ENCODE results near the gene CCDC154. TPM values are rescaled to one million over a fixed set of nuclear protein-coding genes. Genes with fewer than 3 reads are reported as not detected.

Gene CCDC154
- total RNA-seq, 1 donor from 2014 or later = under 0.01 TPM

- no peaks in the 10 kb centered on the region for H3K27me3 ChIP-seq (ENCODE audit: control insufficient read depth, insufficient read depth, low read length)
- H3K36me3 ChIP-seq (ENCODE audit: control insufficient read depth, insufficient read depth, low read length) = no peaks in the 10 kb centered on the region
- peak within 1 kb of the TSS; percentile 63 for H3K4me3 ChIP-seq (ENCODE audit: low read depth, low read length)
- no peak for TF ChIP-seq CTCF (IDR thresholded peaks at IDR 0.05; ENCODE audit: insufficient read depth, low read length, severe bottlenecking)
- FAIRE-seq = no peak
- DNase-seq (ENCODE audit: low read depth) = peak; percentile 49
These were observed 30.6 kb upstream of the CCDC154 start, which contains the start of gene CLCN7 for GRCh38 chr16:1474796-1475551. TSS of gene CLCN7 (minus strand) at chr16:1475028. CDS start at chr16:1474974, 54 bp downstream.

GRCh38 chr16:1474082-1474795 is 29.9 kb upstream of the CCDC154 start:
- FAIRE-seq (no peak), DNase-seq (ENCODE audit: low read depth) (no peak)
- Histone ChIP-seq H3K36me3 (ENCODE audit: control insufficient read depth, insufficient read depth, low read length) (no peaks in the 10 kb centered on the region), H3K27me3 (ENCODE audit: control insufficient read depth, insufficient read depth, low read length) (no peaks in the 10 kb centered on the region), H3K4me3 (ENCODE audit: low read depth, low read length) (peak overlapping the region; percentile 63)
- TF ChIP-seq CTCF (IDR thresholded peaks at IDR 0.05; ENCODE audit: insufficient read depth, low read length, severe bottlenecking) = no peak

DNA sequence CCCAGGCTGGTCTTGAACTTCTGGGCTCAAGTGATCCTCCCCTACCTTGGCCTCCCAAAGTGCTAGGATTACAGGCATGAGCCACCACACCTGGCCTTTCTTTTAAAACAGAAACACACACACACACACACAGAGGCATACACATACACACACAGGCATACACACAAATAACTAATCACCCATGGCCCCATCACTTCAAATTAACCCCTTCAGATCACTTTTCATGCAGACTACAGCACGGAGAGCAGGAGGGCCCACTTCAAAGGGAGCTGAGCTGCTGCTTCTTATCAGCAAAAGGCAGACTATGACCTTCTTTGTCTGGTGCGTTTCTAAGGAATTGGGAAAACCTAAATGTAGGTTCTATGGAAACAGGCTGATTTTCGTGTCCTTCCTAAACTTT is 28.6 kb upstream of the CCDC154 start:
- FAIRE-seq = no peak
- no peak for TF ChIP-seq CTCF (IDR thresholded peaks at IDR 0.05; ENCODE audit: insufficient read depth, low read length, severe bottlenecking)
- H3K36me3 ChIP-seq (ENCODE audit: control insufficient read depth, insufficient read depth, low read length) = no peaks in the 10 kb centered on the region

GRCh38 chr16:1471569-1472194 is 27.3 kb upstream of the CCDC154 start:
- Histone ChIP-seq H3K4me3 (ENCODE audit: low read depth, low read length) (no peak overlapping the region), H3K27me3 (ENCODE audit: control insufficient read depth, insufficient read depth, low read length) (no peaks in the 10 kb centered on the region), H3K36me3 (ENCODE audit: control insufficient read depth, insufficient read depth, low read length) (no peaks in the 10 kb centered on the region)
- no peak for DNase-seq (ENCODE audit: low read depth)
- FAIRE-seq = no peak
- TF ChIP-seq CTCF (IDR thresholded peaks at IDR 0.05; ENCODE audit: insufficient read depth, low read length, severe bottlenecking) = no peak

More for the DNA sequence above, 28.6 kb upstream of the CCDC154 start:
- Histone ChIP-seq H3K4me3 (ENCODE audit: low read depth, low read length) (no peak overlapping the region), H3K27me3 (ENCODE audit: control insufficient read depth, insufficient read depth, low read length) (no peaks in the 10 kb centered on the region)
- DNase-seq (ENCODE audit: low read depth) = no peak

DNA sequence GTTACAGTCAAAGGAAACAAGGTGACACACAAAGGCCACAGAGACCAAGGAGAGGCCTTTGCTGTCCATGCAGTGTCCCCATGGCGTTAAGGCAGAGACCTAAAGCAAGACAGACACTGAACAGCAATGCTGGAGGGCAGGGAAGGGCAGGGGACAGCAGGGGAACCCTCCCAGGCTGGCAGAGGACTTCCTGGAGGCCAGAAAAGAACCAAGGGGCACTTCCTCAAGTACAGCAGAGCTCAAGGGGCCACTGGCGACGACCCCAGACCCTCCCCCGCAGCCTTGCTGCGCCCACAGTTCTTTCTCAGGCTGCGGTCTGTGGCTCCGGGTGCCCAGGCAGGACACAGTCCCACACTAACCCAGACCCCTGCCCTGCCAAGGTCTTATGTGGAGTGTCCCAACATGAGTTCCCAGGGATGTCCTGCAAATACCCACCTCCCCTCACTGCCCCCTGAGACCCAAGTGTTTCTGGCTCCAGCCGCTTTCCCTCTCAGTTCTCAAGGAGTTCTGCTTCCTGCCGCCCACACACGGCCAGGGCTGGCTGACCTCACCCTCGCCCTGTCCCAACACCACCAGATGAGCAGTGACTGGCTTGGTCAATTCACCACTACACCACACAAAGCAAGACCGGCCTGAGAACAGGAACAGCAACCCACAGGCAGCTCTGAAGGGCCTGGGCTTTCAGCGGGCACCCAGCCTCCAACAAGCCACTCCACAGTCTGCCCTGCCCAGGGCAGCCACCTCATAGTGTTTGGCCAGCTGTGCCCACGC is 26.3 kb upstream of the CCDC154 start:
- no peak for TF ChIP-seq CTCF (IDR thresholded peaks at IDR 0.05; ENCODE audit: insufficient read depth, low read length, severe bottlenecking)
- Histone ChIP-seq H3K27me3 (ENCODE audit: control insufficient read depth, insufficient read depth, low read length) (no peaks in the 10 kb centered on the region), H3K4me3 (ENCODE audit: low read depth, low read length) (no peak overlapping the region), H3K36me3 (ENCODE audit: control insufficient read depth, insufficient read depth, low read length) (no peaks in the 10 kb centered on the region)
- no peak for FAIRE-seq
- DNase-seq (ENCODE audit: low read depth) = no peak

All from bronchial epithelial cell (primary cell).